AG04450 (cell line): Measurements from ENCODE around the gene KCTD1. TPM values are rescaled to one million over a fixed set of nuclear protein-coding genes. Genes with fewer than 3 reads are reported as not detected.

Experiments
- CTCF ChIA-PET: fragments of 300-600, 350-600 bp; formaldehyde crosslinking; extraction: SDS; loops from one replicate; lab custom pipeline; 2022; ENCODE audit warnings: antibody characterized with exemption, inconsistent platforms; lab: Charles Lee
- POLR2A ChIA-PET: fragments of 350-600 bp; formaldehyde crosslinking; extraction: SDS; loops from one replicate; lab custom pipeline; 2021; ENCODE audit warnings: antibody characterized with exemption, inconsistent platforms; lab: Yijun Ruan, JAX
- DNase-seq: peaks from one replicate; pipeline ENCODE4 v3.0.0-alpha.2; 2011; ENCODE audit warnings: low read depth, low spot score
- H3K27ac ChIP-seq: one replicate; pipeline ENCODE4 v1.5.1; 2012; ENCODE audit warnings: low read depth, low read length, control low read depth
- H3K27me3 ChIP-seq: one replicate; pipeline ENCODE4 v1.6.0; 2012; ENCODE audit warnings: low read length; ENCODE audit not compliant: control insufficient read depth, insufficient read depth
- H3K4me3 ChIP-seq: 2 replicates; pipeline ENCODE4 v1.5.1; 2011; ENCODE audit warnings: mild to moderate bottlenecking, low read depth, low read length, control low read depth
- H3K9me3 ChIP-seq: 2 replicates; pipeline ENCODE4 v1.5.1; 2012; ENCODE audit warnings: low read length; ENCODE audit not compliant: control insufficient read depth, insufficient read depth
- polyA plus RNA-seq: library from polyadenylated mRNA; depleted of rRNA; stranded (reverse); fragments of >200 nt; gene quantifications from 2 replicates; pipeline ENCODE4 v1.2.3, GENCODE V29; 2011
- TF ChIP-seq, protein P1 (sequence below): IDR thresholded peaks from 2 replicates; pipeline ENCODE4 v1.5.1; 2011; ENCODE audit warnings: low read depth, low read length, control low read depth, inconsistent platforms

Gene KCTD1
- polyA plus RNA-seq, 1 experiment = 5.0 TPM

DNA sequence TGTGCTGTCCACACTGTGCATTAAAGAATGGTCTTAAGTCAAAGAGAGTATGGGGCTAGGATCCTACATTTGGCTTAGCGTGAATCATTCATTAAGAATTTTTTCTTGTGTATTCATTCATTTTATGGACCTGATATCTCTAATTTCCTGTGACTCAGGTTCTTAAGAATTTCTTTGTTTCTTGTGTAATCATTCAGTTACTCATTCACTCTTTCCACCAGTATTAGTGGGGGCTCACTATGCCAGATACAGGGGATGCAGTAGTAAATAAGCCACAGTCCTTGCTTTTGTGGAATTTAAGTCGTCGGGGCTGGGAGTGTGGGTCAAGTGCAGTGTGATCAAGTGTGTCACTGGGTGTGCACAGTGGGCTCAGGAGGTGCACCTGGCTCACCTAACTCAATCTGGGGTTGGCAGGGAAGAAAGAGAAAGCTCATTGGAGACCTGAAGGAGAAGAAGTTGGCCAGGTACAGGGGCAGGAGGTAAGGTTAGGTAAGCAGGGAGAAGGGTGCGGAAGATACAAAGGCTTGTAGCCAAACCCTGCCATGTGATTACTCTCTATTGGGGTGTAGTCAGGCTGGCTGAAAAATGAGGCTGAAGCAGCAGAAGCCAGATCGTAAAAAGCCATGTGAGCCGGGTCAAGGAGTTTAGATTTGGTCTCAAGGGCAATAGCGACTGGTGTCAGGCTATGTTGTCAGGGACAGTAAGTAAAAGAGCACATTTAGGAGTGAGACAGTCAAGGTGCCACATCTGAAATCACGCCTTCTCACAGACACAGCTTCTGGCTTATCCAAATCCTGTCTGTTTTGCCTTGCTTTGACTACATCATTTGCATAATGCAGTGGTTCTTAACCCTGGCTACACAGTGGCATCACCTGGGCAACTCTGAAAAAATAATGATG, 67.2 kb downstream of the KCTD1 start:
- ChIA-PET POLR2A (interaction anchor here (0.8 to 1.2 kb wide), 2 partner anchors 9 to 45 kb away, joined by 3 to 4 read pairs; no protein-coding TSS in a partner anchor), CTCF (interaction anchor here (0.6 to 1.7 kb wide), 2 partner anchors 12 to 67 kb away, joined by 4 to 5 read pairs; partner anchors contain the start of gene KCTD1)

DNA sequence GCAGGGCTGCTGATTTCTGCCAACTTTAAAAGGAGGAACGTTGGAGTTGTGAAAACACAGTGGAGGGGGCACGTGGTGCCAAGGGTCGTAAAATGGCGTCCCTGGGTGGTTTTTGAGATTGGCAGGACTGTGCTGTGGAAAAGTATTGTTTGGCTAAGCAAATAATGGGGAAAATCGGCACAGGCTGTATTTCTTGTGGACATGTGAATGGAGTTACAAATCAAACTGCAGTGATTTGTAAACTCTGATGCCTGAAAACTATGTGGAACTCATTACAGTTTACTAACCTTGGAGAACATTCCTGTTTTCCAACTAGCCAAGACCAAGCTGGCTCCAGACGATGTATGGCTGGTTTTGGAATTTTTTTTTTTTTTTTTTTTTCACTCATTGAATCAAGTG, 68.7 kb downstream of the KCTD1 start:
- peak overlapping the region; percentile 35 for H3K27ac ChIP-seq
- TF ChIP-seq, protein P1, sequence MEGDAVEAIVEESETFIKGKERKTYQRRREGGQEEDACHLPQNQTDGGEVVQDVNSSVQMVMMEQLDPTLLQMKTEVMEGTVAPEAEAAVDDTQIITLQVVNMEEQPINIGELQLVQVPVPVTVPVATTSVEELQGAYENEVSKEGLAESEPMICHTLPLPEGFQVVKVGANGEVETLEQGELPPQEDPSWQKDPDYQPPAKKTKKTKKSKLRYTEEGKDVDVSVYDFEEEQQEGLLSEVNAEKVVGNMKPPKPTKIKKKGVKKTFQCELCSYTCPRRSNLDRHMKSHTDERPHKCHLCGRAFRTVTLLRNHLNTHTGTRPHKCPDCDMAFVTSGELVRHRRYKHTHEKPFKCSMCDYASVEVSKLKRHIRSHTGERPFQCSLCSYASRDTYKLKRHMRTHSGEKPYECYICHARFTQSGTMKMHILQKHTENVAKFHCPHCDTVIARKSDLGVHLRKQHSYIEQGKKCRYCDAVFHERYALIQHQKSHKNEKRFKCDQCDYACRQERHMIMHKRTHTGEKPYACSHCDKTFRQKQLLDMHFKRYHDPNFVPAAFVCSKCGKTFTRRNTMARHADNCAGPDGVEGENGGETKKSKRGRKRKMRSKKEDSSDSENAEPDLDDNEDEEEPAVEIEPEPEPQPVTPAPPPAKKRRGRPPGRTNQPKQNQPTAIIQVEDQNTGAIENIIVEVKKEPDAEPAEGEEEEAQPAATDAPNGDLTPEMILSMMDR = no peak
- H3K4me3 ChIP-seq = no peak overlapping the region
- CTCF ChIA-PET = interaction anchor here (0.9 to 1.0 kb wide), 2 partner anchors 27 to 96 kb away, joined by 3 to 4 read pairs; no protein-coding TSS in a partner anchor
- peaks cover 3% of the 10 kb centered on the region; the same call in 1 of the 2 replicates for H3K9me3 ChIP-seq
- DNase-seq = no peak
- H3K27me3 ChIP-seq = no peaks in the 10 kb centered on the region
- POLR2A ChIA-PET = no interaction called here

More for the DNA sequence above, 67.2 kb downstream of the KCTD1 start:
- H3K27ac ChIP-seq = peak overlapping the region; percentile 83
- TF ChIP-seq, protein P1 = no peak
- H3K27me3 ChIP-seq = no peaks in the 10 kb centered on the region
- H3K9me3 ChIP-seq = peaks cover 3% of the 10 kb centered on the region; the same call in 1 of the 2 replicates
- DNase-seq = peak; percentile 74
- H3K4me3 ChIP-seq = no peak overlapping the region

DNA sequence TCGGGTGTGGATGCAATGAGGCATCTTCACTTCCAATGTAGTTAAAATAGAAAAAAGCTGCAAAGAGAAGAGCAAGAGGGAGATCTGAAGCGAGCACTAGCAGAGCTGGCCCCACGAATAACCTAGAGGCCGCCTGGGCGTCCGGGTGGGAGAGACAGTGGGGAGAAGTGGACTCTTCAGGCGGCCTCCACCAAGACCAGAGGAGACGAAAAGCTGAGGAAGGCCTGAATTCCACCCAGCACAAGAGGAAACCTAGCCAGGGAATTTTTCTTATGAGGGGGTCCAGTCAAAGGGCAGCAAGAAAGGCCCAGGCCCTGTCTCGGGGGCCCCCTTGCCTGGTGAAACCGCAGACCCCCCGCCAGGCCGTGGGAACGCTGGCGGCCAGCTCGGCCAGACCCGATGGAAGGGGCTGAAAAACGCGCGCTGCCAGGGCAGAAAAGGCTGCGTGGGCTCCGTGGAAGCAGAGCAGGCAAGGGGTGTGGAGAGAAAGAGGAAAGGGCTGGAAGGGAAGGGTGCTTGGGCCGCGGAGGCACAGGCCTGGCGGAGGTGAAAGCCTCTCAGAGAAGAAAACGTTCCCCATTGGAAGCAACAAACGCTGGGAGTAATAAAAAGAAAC, 69.2 kb downstream of the KCTD1 start:
- ChIA-PET POLR2A (no interaction called here), CTCF (interaction anchor here (1.0 kb wide), 1 partner anchor 95 kb away, joined by 3 read pairs; no protein-coding TSS in a partner anchor)
- H3K4me3 ChIP-seq = no peak overlapping the region

DNA sequence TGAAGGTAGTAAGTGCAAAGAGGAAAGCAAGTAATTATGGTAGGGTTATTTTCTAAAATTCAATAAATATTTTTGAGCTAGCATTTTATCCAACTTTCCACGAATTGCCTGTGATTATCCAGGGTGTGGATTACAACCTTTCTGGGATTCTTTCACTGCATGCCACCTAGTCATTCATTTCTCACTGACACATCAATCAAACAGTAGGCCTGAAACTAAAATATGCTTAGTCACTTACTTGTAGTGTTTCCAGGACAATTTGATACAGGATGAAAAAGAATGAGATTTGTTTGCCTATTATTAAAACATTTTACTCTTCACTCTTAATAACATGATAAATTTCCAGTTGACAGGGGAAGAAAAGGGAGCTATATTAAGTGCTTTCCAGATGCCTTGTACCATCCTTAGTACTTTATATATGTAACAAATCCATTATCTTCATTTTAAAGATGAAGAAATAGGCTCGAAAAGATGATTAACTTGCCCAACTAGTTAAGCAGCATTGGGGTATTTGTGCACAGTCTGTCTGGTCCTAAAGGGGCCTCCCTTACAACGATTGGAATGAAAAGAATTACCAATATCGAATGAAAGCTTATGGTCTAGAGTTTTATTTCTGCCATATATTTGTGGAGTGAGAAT, 70.4 kb downstream of the KCTD1 start:
- POLR2A ChIA-PET = no interaction called here
- H3K27ac ChIP-seq = no peak overlapping the region
- no peak for DNase-seq

More for the DNA sequence above, 69.2 kb downstream of the KCTD1 start:
- DNase-seq = no peak
- H3K27ac ChIP-seq = peak overlapping the region; percentile 35
- TF ChIP-seq, protein P1 = no peak
- peaks cover 3% of the 10 kb centered on the region; the same call in 1 of the 2 replicates for H3K9me3 ChIP-seq
- H3K27me3 ChIP-seq = no peaks in the 10 kb centered on the region

More for the DNA sequence above, 70.4 kb downstream of the KCTD1 start:
- peaks cover 3% of the 10 kb centered on the region; the same call in 1 of the 2 replicates for H3K9me3 ChIP-seq
- TF ChIP-seq, protein P1 = no peak
- CTCF ChIA-PET = interaction anchor here (1.0 to 1.3 kb wide), 2 partner anchors 10 to 94 kb away, joined by 3 to 6 read pairs; no protein-coding TSS in a partner anchor
- no peak overlapping the region for H3K4me3 ChIP-seq
- H3K27me3 ChIP-seq = no peaks in the 10 kb centered on the region
